ENCODE results near the gene PON1.
A peak's percentile ranks its signal among the peaks of the same experiment; 100 is the strongest.

The PON1 gene

GRCh38 chr7:95324431-95324830 lies at the start of gene PON1:
PON1 (minus strand) TSS chr7:95324532; CDS start chr7:95324475, 57 bp downstream.
- DNase-seq (ENCODE audit: low spot score), result no peak

- no peak for DNase-seq (ENCODE audit: low spot score)
These were observed 49.0 kb upstream of the PON1 start for GRCh38 chr7:95373323-95373722.

- no peak for DNase-seq (ENCODE audit: low spot score)
These were observed 43.9 kb upstream of the PON1 start for GRCh38 chr7:95368235-95368634.

GRCh38 chr7:95367606-95368005 lies 43.3 kb upstream of the PON1 start:
- no peak for DNase-seq (ENCODE audit: low spot score)

GRCh38 chr7:95365151-95365550 lies 40.8 kb upstream of the PON1 start:
- no peak for DNase-seq (ENCODE audit: low spot score)

- DNase-seq (ENCODE audit: low spot score), result no peak
These were observed 33.3 kb upstream of the PON1 start for GRCh38 chr7:95357623-95358022.

GRCh38 chr7:95342642-95343307 lies 18.4 kb upstream of the PON1 start:
- DNase-seq (ENCODE audit: low spot score), result no peak

GRCh38 chr7:95342029-95342428 lies 17.7 kb upstream of the PON1 start:
- no peak for DNase-seq (ENCODE audit: low spot score)

GRCh38 chr7:95340491-95340890 lies 16.2 kb upstream of the PON1 start:
- no peak for DNase-seq (ENCODE audit: low spot score)

- DNase-seq (ENCODE audit: low spot score), result no peak
These were observed 14.5 kb upstream of the PON1 start for GRCh38 chr7:95338832-95339231.

- no peak for DNase-seq (ENCODE audit: low spot score)
These were observed 10.8 kb upstream of the PON1 start for GRCh38 chr7:95335093-95335492.

GRCh38 chr7:95334447-95334846 lies 10.1 kb upstream of the PON1 start:
- DNase-seq (ENCODE audit: low spot score), result no peak

- peak; percentile 1 for DNase-seq (ENCODE audit: low spot score)
These were observed 6.6 kb upstream of the PON1 start for GRCh38 chr7:95330961-95331337.

GRCh38 chr7:95330204-95330960 lies 6.0 kb upstream of the PON1 start:
- DNase-seq (ENCODE audit: low spot score), result no peak

GRCh38 chr7:95327356-95327755 lies 3.0 kb upstream of the PON1 start:
- DNase-seq (ENCODE audit: low spot score), result no peak

GRCh38 chr7:95323410-95324129 lies 762 bp downstream of the PON1 start:
- no peak for DNase-seq (ENCODE audit: low spot score)

GRCh38 chr7:95322854-95323253 lies 1.5 kb downstream of the PON1 start:
- DNase-seq (ENCODE audit: low spot score), result no peak

- DNase-seq (ENCODE audit: low spot score), result no peak
These were observed 1.9 kb downstream of the PON1 start for GRCh38 chr7:95322396-95322795.

GRCh38 chr7:95321720-95322119 lies 2.6 kb downstream of the PON1 start:
- no peak for DNase-seq (ENCODE audit: low spot score)

- no peak for DNase-seq (ENCODE audit: low spot score)
These were observed 3.7 kb downstream of the PON1 start for GRCh38 chr7:95320651-95321050.

GRCh38 chr7:95319570-95319969 lies 4.8 kb downstream of the PON1 start:
- DNase-seq (ENCODE audit: low spot score), result no peak

- DNase-seq (ENCODE audit: low spot score), result no peak
These were observed 5.7 kb downstream of the PON1 start for GRCh38 chr7:95318501-95319100.

GRCh38 chr7:95317966-95318365 lies 6.4 kb downstream of the PON1 start:
- DNase-seq (ENCODE audit: low spot score), result no peak
